Smooth muscle cell of the brain vasculature (primary cell): ENCODE data around the gene MMAB.

ENCODE experiments used
- DNase-seq: peaks from one replicate; pipeline ENCODE4 v3.0.0-alpha.2; 2012; ENCODE audit warnings: low read depth, low spot score

MMAB gene

GRCh38 chr12:109583733-109584132 is 10.4 kb upstream of the MMAB start:
- no peak for DNase-seq

DNA sequence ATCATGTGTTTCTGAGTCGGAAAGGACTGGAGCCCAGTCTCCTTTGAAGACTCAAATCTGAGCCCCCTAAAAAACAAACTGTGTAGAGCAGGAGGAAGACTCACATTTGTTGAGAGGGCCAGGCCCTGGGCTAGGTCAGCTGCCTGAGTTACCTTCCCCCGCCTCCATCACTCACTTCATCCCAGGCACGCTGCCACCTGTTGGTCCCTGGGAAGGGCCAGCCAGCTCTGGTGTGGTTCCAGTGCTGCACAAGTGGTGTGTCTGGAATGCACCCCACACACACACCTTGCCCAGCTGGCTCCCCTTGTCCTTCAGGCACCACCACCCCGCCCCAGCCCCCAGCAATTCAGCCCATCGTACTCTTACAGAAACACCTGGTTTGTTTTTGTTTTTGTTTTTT is 9.3 kb upstream of the MMAB start:
- DNase-seq, result no peak

GRCh38 chr12:109581856-109582255 is 8.6 kb upstream of the MMAB start:
- DNase-seq, result no peak

DNA sequence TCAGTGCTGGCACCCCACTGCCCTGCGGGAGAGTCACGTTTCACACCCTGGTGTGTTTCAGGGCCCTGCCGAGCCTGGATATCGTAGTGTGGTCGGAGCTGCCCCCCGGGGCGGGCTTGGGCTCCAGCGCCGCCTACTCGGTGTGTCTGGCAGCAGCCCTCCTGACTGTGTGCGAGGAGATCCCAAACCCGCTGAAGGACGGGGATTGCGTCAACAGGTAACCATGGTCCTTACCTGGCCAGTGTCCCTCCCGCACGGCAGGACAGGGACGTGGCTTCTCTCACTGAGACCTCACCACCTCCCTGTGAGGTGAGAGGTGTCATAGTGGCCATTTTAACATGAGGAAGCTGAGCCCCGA is 8.0 kb upstream of the MMAB start:
- no peak for DNase-seq

GRCh38 chr12:109580684-109581333 is 7.5 kb upstream of the MMAB start:
- DNase-seq, result no peak

DNA sequence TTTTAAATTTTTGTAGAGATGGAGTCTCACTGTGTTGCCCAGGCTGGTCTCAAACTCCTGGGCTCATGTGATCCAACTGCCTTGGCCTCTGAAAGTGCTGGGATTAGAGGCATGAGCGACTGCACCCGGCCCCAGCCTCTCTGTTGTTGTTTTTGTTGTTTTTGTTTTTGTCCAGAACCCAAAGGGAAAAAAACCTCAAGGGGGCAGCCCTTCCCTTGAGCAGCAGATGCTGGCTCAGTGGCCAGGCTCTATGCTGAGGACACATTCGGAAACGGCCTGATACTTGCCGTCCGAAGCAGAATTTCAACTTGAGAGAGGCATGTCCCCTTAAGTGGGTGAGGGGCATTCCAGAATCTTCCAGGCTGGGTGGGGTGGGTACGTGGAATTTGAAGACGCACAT is 7.0 kb upstream of the MMAB start:
- no peak for DNase-seq

DNA sequence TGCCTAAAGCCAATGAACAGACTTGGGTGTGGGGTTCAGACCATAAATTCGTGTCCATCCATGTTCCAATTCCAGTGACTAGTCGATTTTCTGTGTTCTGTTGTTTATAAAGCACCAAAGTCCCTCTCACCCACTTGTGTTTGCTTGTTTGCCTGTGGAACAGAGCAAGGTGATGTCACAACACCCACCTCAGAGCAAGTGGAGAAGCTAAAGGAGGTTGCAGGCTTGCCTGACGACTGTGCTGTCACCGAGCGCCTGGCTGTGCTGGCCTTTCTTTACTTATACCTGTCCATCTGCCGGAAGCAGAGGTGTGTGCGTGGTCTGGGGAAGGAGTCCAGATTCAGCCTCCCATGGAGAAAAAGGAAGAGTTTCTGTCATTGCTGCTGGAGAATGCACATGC is 6.3 kb upstream of the MMAB start:
- no peak for DNase-seq

- no peak for DNase-seq
Measured at GRCh38 chr12:109578330-109578927, 5.1 kb upstream of the MMAB start.

- no peak for DNase-seq
Measured at GRCh38 chr12:109577311-109577710, 4.0 kb upstream of the MMAB start.

DNA sequence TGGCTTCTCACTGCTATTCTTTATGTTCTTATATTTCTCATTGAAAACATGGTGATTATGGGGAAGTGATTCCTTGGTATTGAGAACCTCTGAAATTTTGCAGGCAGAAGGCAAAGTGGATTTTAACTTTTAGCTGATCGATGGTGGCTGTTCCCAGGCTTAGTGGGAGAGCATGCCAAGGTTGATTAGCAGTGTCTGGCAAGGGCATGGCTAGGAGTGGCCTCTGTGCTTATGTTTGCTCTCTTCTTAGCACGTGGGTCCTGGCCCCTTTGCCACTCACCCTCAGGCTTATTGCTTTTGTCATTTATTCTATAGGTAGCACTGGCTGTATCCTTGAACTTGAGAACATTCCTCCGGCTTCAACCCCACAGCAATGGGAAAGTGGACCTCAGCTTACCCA is 2.4 kb upstream of the MMAB start:
- DNase-seq, result no peak

- no peak for DNase-seq
Measured at GRCh38 chr12:109573914-109574244, 575 bp upstream of the MMAB start.

DNA sequence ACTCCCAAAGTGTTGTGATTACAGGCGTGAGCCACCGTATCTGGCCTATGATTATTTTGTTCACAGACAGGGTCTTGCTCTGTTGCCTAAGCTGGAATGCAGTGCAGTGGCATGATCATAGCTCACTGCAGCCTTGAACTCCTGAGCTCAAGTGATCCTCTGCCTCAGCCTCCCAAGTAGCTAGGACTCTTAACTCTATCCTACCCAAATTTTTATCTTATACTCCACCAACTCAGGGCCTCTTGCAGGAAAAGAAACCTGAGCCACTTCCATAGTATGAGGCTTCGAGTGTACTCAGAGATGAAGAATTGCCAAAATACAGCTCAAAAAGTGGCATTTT is 828 bp downstream of the MMAB start:
- DNase-seq, result no peak

- no peak for DNase-seq
Measured at GRCh38 chr12:109571773-109572505, 1.4 kb downstream of the MMAB start.

GRCh38 chr12:109568486-109568885 is 4.8 kb downstream of the MMAB start:
- DNase-seq, result no peak

DNA sequence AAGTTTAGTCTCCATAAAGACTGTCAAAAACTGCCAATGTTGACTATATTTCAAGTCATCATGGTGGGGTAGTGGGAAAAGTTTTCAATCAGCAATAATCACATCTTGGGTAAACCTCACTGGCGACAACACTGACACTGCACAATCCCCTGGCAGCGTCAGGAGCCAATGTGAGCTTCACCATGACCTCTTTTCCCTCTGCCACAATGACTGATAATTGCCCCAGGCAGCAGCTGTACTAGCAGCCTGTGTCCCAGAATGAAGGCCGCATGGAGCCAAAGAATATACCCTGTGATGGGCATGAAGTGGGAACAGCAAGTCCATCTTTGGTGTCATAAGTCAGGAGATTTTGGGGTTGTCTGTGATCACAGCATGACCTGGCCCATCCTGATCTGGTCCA is 5.3 kb downstream of the MMAB start:
- no peak for DNase-seq

DNA sequence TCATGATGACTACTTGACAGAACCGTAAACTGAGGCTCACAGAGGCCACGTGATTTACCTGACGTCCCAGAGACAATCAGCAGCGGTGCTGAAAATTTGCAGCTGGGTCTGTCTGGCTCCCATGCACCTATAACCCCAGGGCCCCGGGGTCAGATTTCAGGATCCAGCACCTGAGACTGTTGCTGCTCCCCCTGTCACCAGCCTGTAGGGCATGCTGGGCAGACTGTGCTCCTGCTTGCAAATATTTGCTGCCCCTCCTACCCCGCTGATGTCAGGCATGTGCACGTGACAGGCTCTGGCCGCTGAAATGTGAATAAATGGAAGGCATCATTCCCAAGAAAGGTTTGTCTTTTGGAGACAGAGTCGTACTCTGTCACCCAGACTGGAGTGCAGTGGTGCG is 6.0 kb downstream of the MMAB start:
- no peak for DNase-seq

GRCh38 chr12:109566424-109566823 is 6.9 kb downstream of the MMAB start:
- no peak for DNase-seq

- DNase-seq, result no peak
Measured at GRCh38 chr12:109563291-109564284, 9.7 kb downstream of the MMAB start.

DNA sequence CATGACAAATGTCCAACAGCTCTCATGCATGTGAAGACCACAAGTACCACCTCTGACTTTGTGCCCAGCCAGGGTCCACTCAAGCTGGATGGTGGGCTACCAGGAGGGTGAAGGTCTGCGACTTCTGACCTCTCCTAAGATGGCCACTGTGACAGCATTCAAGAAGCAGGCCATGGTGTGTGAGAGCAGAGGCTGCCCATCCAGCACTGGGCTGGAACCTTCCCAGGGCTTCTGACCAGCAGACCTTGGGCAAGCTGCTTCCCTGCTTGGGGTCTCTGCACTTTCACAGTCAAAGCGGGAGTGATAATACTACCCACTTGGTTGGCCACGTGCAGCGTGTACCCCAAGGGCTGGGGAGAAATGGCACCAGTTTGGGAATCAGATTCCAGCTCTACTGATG is 10.4 kb downstream of the MMAB start:
- DNase-seq, result no peak

GRCh38 chr12:109561711-109562030 is 11.6 kb downstream of the MMAB start:
- no peak for DNase-seq

DNA sequence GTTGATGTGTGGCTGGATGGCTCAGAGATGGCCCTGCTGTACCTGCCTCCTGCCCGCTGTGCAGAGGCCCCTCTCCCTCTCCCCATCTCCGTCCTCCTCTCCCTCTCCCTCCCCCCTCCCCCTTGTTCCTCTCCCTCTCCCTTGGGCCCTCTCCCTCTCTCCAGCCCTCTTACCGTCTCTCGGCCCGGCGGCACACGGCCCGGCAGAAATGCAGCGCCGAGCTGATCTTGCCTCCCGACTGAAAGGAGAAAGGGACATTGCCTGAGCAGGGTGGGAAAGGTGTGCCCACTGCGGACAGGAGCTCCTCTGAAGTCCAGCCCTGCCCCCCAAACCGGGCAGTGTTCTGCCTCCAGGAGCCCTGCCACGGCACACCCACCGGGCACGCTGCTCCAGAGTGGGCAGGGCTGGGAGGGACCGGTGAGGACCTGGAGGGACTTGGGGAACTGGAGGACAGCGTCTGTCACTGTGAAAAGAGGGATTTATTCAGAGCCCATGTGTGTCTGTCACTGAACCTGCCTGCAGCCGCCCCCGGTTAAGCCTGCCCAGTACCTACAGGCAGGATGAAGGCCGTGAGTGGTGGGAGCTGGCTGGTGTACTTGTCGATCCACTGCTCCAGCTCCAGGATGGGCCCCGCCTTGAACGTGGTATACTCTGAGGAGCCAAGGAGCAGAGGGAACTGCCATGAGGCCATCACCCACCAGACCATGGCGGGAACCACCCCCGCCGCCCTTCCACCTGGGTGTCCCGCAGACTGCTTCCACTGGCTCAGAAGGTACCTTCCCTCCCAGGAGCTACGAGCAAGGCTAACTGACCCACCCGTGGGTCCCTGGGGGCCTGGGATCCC is 12.2 kb downstream of the MMAB start:
- DNase-seq, result no peak

GRCh38 chr12:109559601-109560000 is 13.7 kb downstream of the MMAB start:
- DNase-seq, result no peak
